A549 (cell line): ENCODE data around the gene LIG3. TPM values are rescaled to one million over a fixed set of nuclear protein-coding genes. Genes with fewer than 3 reads are reported as not detected.
"Not testable (repeated sequence)": the region's sequence is repeated elsewhere in the genome, so short reads cannot be mapped to it uniquely, and the experiment has no call there.

Experiments
- ATAC-seq, 2 experiments: fragments of 200-7000 bp in 1 of 2; fragments of >200 bp in 1 of 2; cut with Nextera tagmentation in 1 of 2; cut with Tn5 transposase in 1 of 2; 3 replicates each; pipeline versions ENCODE4 v1.8.0 to v1.9.1; 2018 to 2020; ENCODE audit warnings: mild to moderate bottlenecking in 1 of 2, moderate library complexity in 1 of 2
- CTCF ChIA-PET: fragments of 300-600 bp; sonication (Branson Sonifier 250); formaldehyde crosslinking; extraction: SDS; loops from one replicate; lab custom pipeline; 2021; ENCODE audit warnings: antibody characterized with exemption, inconsistent platforms; lab: Yijun Ruan, JAX
- POLR2A ChIA-PET: fragments of 350-600 bp; formaldehyde crosslinking; extraction: SDS; loops from one replicate; lab custom pipeline; 2021; ENCODE audit warnings: antibody characterized with exemption, inconsistent platforms; lab: Yijun Ruan, JAX
- DNase-seq, 2 experiments: peaks; one replicate each; pipeline versions ENCODE4 v3.0.0 to v3.0.0-alpha.2; 2011 to 2016; ENCODE audit warnings: low read depth in 1 of 2, low spot score in 1 of 2
- FAIRE-seq: peaks from 2 replicates; lab custom pipeline; 2011; peaks lifted over from hg19 to GRCh38; lab: Jason Lieb, UNC
- H3K27ac ChIP-seq, 2 experiments: fragments of >200 bp; sonication (Bioruptor Twin); formaldehyde crosslinking; 3 replicates each; pipeline ENCODE4 v1.5.1; 2016 to 2017
- H3K4me1 ChIP-seq: fragments of >200 bp; sonication (Bioruptor Twin); formaldehyde crosslinking; 3 replicates; pipeline ENCODE4 v1.6.1; 2016
- H3K4me2 ChIP-seq: fragments of >200 bp; sonication (Bioruptor Twin); formaldehyde crosslinking; 3 replicates; pipeline ENCODE4 v1.6.1; 2016
- H3K4me3 ChIP-seq: fragments of >200 bp; sonication (Bioruptor Twin); formaldehyde crosslinking; 3 replicates; pipeline ENCODE4 v1.5.1; 2016
- H3K9me3 ChIP-seq: fragments of >200 bp; sonication (Bioruptor Twin); formaldehyde crosslinking; 3 replicates; pipeline ENCODE4 v1.6.1; 2016
- ATOH8 ChIP-seq: fragments of 250-450 bp; sonication (Bioruptor Pico); IDR thresholded peaks from 2 replicates; pipeline ENCODE4 v1.5.0; 2020; ENCODE audit warnings: low read depth, mild to moderate bottlenecking, moderate library complexity
- BHLHE40 ChIP-seq: IDR thresholded peaks from 2 replicates; pipeline ENCODE4 v1.6.1; 2012; ENCODE audit warnings: low read depth, low read length, inconsistent platforms
- CBX2 ChIP-seq: fragments of 200-600 bp; sonication (generic); IDR thresholded peaks from 2 replicates; pipeline ENCODE4 v1.6.1; 2016; ENCODE audit warnings: low read depth, mild to moderate bottlenecking, borderline replicate concordance
- CHD2 ChIP-seq: fragments of 150-350 bp; IDR thresholded peaks from 2 replicates; pipeline ENCODE4 v1.6.1; 2014; ENCODE audit warnings: low read length; ENCODE audit not compliant: partially characterized antibody
- EHF ChIP-seq: fragments of 250-450 bp; sonication (Bioruptor Pico); IDR thresholded peaks from 2 replicates; pipeline ENCODE4 v1.5.0; 2020; ENCODE audit warnings: mild to moderate bottlenecking
- ELK1 ChIP-seq: fragments of 150-350 bp; IDR thresholded peaks from 2 replicates; pipeline ENCODE4 v1.6.1; 2014; ENCODE audit warnings: low read depth, mild to moderate bottlenecking, low read length
- EP300 ChIP-seq, 2 experiments: fragments of >200 bp; sonication (Bioruptor Twin); formaldehyde crosslinking; IDR thresholded peaks; 2 replicates in 1 of 2; 3 replicates in 1 of 2; pipeline ENCODE4 v1.6.1; 2016 to 2017
- FOSL2 ChIP-seq, 2 experiments: fragments of 450-650 bp in 1 of 2; fragments of >200 bp in 1 of 2; sonication (Bioruptor Twin) in 1 of 2; formaldehyde crosslinking; IDR thresholded peaks; 2 replicates each; pipeline versions ENCODE4 v1.5.0 to v1.6.1; 2016 to 2020; ENCODE audit warnings: mild to moderate bottlenecking in 1 of 2, moderate library complexity in 1 of 2
- GATA3 ChIP-seq: IDR thresholded peaks from 2 replicates; pipeline ENCODE4 v1.6.1; 2012; ENCODE audit warnings: borderline replicate concordance
- HDAC2 ChIP-seq: fragments of 200-600 bp; sonication (generic); IDR thresholded peaks from 2 replicates; pipeline ENCODE4 v1.6.1; 2016
- HMGXB4 ChIP-seq: fragments of 250-450 bp; sonication (Bioruptor Pico); IDR thresholded peaks from 2 replicates; pipeline ENCODE4 v1.5.0; 2021; ENCODE audit warnings: mild to moderate bottlenecking, moderate library complexity, borderline replicate concordance
- HOXA7 ChIP-seq: fragments of 250-450 bp; sonication (Bioruptor Pico); IDR thresholded peaks from 2 replicates; pipeline ENCODE4 v1.5.0; 2020; ENCODE audit warnings: mild to moderate bottlenecking, moderate library complexity
- KDM1A ChIP-seq: fragments of 200-600 bp; sonication (generic); IDR thresholded peaks from 2 replicates; pipeline ENCODE4 v1.6.1; 2016; ENCODE audit warnings: low read depth, mild to moderate bottlenecking
- MAZ ChIP-seq: fragments of 150-350 bp; IDR thresholded peaks from 2 replicates; pipeline ENCODE4 v1.6.1; 2014; ENCODE audit warnings: antibody characterized with exemption, low read depth, low read length, borderline replicate concordance
- NPAS2 ChIP-seq: fragments of 250-450 bp; sonication (Bioruptor Pico); IDR thresholded peaks from 2 replicates; pipeline ENCODE4 v1.8.0; 2022; ENCODE audit warnings: mild to moderate bottlenecking, moderate library complexity, borderline replicate concordance
- PBX3 ChIP-seq: IDR thresholded peaks from 2 replicates; pipeline ENCODE4 v1.6.1; 2012
- POLR2AphosphoS2 ChIP-seq: conservative IDR thresholded peaks from 2 replicates; pipeline ENCODE4 v1.6.1; 2012; ENCODE audit warnings: low read length, improper control_type of control experiment, inconsistent platforms
- RARB ChIP-seq: fragments of 250-450 bp; sonication (Bioruptor Pico); IDR thresholded peaks from 2 replicates; pipeline ENCODE4 v1.8.0; 2021; ENCODE audit warnings: mild to moderate bottlenecking, moderate library complexity
- RNF2 ChIP-seq: fragments of 200-600 bp; sonication (generic); IDR thresholded peaks from 2 replicates; pipeline ENCODE4 v1.6.1; 2016; ENCODE audit warnings: low read depth, mild to moderate bottlenecking, antibody characterized with exemption, moderate library complexity, borderline replicate concordance
- SREBF2 ChIP-seq: fragments of 450-650 bp; IDR thresholded peaks from 2 replicates; pipeline ENCODE4 v1.6.1; 2014; ENCODE audit warnings: mild to moderate bottlenecking, moderate library complexity
- WGBS: methylation state at CpG from one replicate; pipeline ENCODE4 v1.1.6; 2017; ENCODE audit errors: missing lambda C conversion rate; 5-methylcytosine and 5-hydroxymethylcytosine counted together
- polyA plus RNA-seq, 4 experiments: library from polyadenylated mRNA; depleted of rRNA in 3 of 4; stranded (reverse); fragments of >200 nt; fragmentation: RNase III in 1 of 4; extraction: RNeasy Plus Mini Kit Qiagen cat#74134 plus additional on column Dnase treatment in 1 of 4; gene quantifications; 2 replicates in 3 of 4; 3 replicates in 1 of 4; pipeline ENCODE4 v1.2.3, GENCODE V29; 2011 to 2017

LIG3 gene
- polyA plus RNA-seq, 2 of the 4 experiments (the other 2 are of a cell fraction): 36.3 to 56.8 TPM

- no peak overlapping the region for H3K4me3 ChIP-seq
- H3K27ac ChIP-seq: no peak overlapping the region; a peak in 1 of 6 replicates
- CTCF ChIA-PET: interaction anchor here (0.9 to 2.8 kb wide), 7 partner anchors 9 to 94 kb away, joined by 3 to 11 read pairs (median 4); partner anchors contain the start of gene RAD51D
- no peak overlapping the region for H3K4me2 ChIP-seq
- no peak for FAIRE-seq
- H3K9me3 ChIP-seq: no peaks in the 10 kb centered on the region
- no peak for TF ChIP-seq HDAC2
- TF ChIP-seq KDM1A: no peak
- TF ChIP-seq ATOH8 (CRISPR knock-in tag): no peak
- no peak for TF ChIP-seq CBX2
- TF ChIP-seq EHF: no peak
- no peak for TF ChIP-seq MAZ
- no peak for TF ChIP-seq RNF2
- no peak for TF ChIP-seq GATA3
- no peak for TF ChIP-seq POLR2AphosphoS2
- TF ChIP-seq PBX3: no peak
- TF ChIP-seq, all 56 proteins: peak for 0
- ATAC-seq (no peak), DNase-seq (no peak)
- POLR2A ChIA-PET: no interaction called here
- H3K4me1 ChIP-seq: peaks cover 47% of the 10 kb centered on the region
- 62% methylated on average over 1 of the region's 1 CpG for WGBS
Measured at GRCh38 chr17:35025541-35025940, 45.2 kb downstream of the LIG3 start.

GRCh38 chr17:35028097-35028496 lies 47.8 kb downstream of the LIG3 start:
- 0 out of 3 replicates have a peak overlapping the region, but pooled peaks have one; percentile 9 for H3K4me2 ChIP-seq
- CTCF ChIA-PET: interaction anchor here (0.6 to 1.5 kb wide), 6 partner anchors 10 to 61 kb away, joined by 3 to 5 read pairs (median 3); no protein-coding TSS in a partner anchor
- H3K4me3 ChIP-seq, FAIRE-seq, DNase-seq, H3K9me3 ChIP-seq, POLR2A ChIA-PET: not testable (repeated sequence)
- H3K4me1 ChIP-seq: peaks cover 31% of the 10 kb centered on the region
- peak overlapping the region in 1 of 2 experiments; percentile 13; a peak in 3 of 6 replicates for H3K27ac ChIP-seq
- ATAC-seq: 0 out of 6 replicates have a peak, but pooled peaks of 1 of the 2 experiments have one; percentile 14
- 93% methylated on average over 4 of the region's 4 CpGs for WGBS

- WGBS: 58% methylated on average over 3 of the region's 3 CpGs
- TF ChIP-seq HMGXB4 (no peak), HOXA7 (CRISPR knock-in tag) (no peak), FOSL2 (IDR thresholded peaks at IDR 0.05) (no peak), FOSL2 (CRISPR knock-in tag; IDR thresholded peaks at IDR 0.05) (no peak), ELK1 (no peak), SREBF2 (no peak), EHF (no peak), BHLHE40 (no peak), EP300 (IDR thresholded peaks at IDR 0.05) (no peak), HDAC2 (no peak), RARB (CRISPR knock-in tag) (no peak), CHD2 (no peak), NPAS2 (CRISPR knock-in tag) (no peak)
- ATAC-seq (peak; percentile 23 to 30; a peak in 3 of 6 replicates), FAIRE-seq (peak; percentile 51), DNase-seq (no peak)
- ChIA-PET CTCF (interaction anchor here (0.6 to 1.5 kb wide), 8 partner anchors 9 to 91 kb away, joined by 3 to 5 read pairs (median 3); no protein-coding TSS in a partner anchor), POLR2A (no interaction called here)
- Histone ChIP-seq H3K4me1 (peaks cover 25% of the 10 kb centered on the region), H3K27ac (peak overlapping the region in 1 of 2 experiments; percentile 54; a peak in 4 of 6 replicates), H3K4me2 (0 out of 3 replicates have a peak overlapping the region, but pooled peaks have one; percentile 13), H3K9me3 (no peaks in the 10 kb centered on the region), H3K4me3 (no peak overlapping the region)
Measured at GRCh38 chr17:35028531-35029262, 48.4 kb downstream of the LIG3 start.
